ENCODE measurements around the gene USP38.

- TF ChIP-seq CTCF (IDR thresholded peaks at IDR 0.05; ENCODE audit: poor library complexity) (no peak), EZH2phosphoT487 (IDR thresholded peaks at IDR 0.05; ENCODE audit: low read depth, severe bottlenecking, unreplicated experiment) (no peak)
These were observed 14.8 kb downstream of the USP38 start for GRCh38 chr4:143199503-143199902.

Data from hepatocyte (in vitro differentiated cells).